ENCODE measurements around the gene AAGAB. TPM values are rescaled to one million over a fixed set of nuclear protein-coding genes. Genes with fewer than 3 reads are reported as not detected.

Gene AAGAB
- total and polyA plus RNA-seq, 2 donors (not counting 1 experiment from before 2014, with no cell fraction given) = 9.4 to 25.0 TPM

GRCh38 chr15:67187351-67187854 is 67.1 kb downstream of the AAGAB start:
- TF ChIP-seq CTCF (IDR thresholded peaks at IDR 0.05) (no peak), EZH2 (IDR thresholded peaks at IDR 0.05; ENCODE audit: borderline replicate concordance, insufficient read depth, low read depth, low read length, poor library complexity, severe bottlenecking) (no peak)
- ATAC-seq (ENCODE audit: low read depth) (no peak), DNase-seq (no peak)
- Histone ChIP-seq H4K20me1 (ENCODE audit: control insufficient read depth, insufficient read depth, low read length, poor library complexity, severe bottlenecking) (peaks cover 5% of the 10 kb centered on the region), H3K79me2 (ENCODE audit: control insufficient read depth, insufficient read depth, low read length) (no peaks in the 10 kb centered on the region), H3K4me3 (ENCODE audit: control extremely low read depth in 1 of 5, extremely low read depth in 1 of 5, insufficient read depth in 1 of 5, low read depth in 2 of 5, low read length in 4 of 5) (no peak overlapping the region), H3K36me3 (replicated peaks in 1 of 2; ENCODE audit: control extremely low read depth in 1 of 2, control insufficient read depth in 1 of 2, extremely low read depth in 1 of 2, insufficient read depth in 2 of 2, low read length in 1 of 2) (peaks cover 12 to 93% of the 10 kb centered on the region in 2 experiments), H3K27me3 (replicated peaks in 1 of 4; ENCODE audit: control extremely low read depth in 1 of 4, control insufficient read depth in 3 of 4, insufficient read depth in 4 of 4, low read length in 3 of 4) (no peaks in the 10 kb centered on the region), H3K9me3 (ENCODE audit: control extremely low read depth in 1 of 3, control insufficient read depth in 2 of 3, insufficient read depth in 1 of 3, low read length in 2 of 3) (no peaks in the 10 kb centered on the region), H3K27ac (ENCODE audit: low read length in 2 of 2) (no peak overlapping the region), H3K9ac (ENCODE audit: low read length) (no peak overlapping the region), H3K4me1 (ENCODE audit: control insufficient read depth in 2 of 2, insufficient read depth in 2 of 2, low read length in 2 of 2) (peaks cover 0 to 3% of the 10 kb centered on the region in 2 donors), H2AFZ (ENCODE audit: insufficient read depth, low read depth, low read length, poor library complexity, severe bottlenecking) (no peak overlapping the region), H3K4me2 (replicated peaks; ENCODE audit: low read depth, low read length, poor library complexity, severe bottlenecking) (no peak overlapping the region)
- Mint-ChIP-seq H3K4me1 (peaks cover 10% of the 10 kb centered on the region), H3K27me3 (no peaks in the 10 kb centered on the region), H3K27ac (no peak overlapping the region), H3K4me3 (no peak overlapping the region), H3K9me3 (ENCODE audit: insufficient read depth) (no peaks in the 10 kb centered on the region)
- ChIA-PET POLR2A (no interaction called here), CTCF (interaction anchor here (0.8 to 1.4 kb wide), 2 partner anchors 122 to 241 kb away, joined by 3 to 4 read pairs; partner anchors contain the start of gene SMAD3)
- intact Hi-C loops (cut with micrococcal nuclease) = no loop called here
- 98% methylated on average over 10 of the region's 12 CpGs for WGBS (ENCODE audit: insufficient coverage)

- POLR2A ChIA-PET = no interaction called here
- Histone ChIP-seq H3K9ac (ENCODE audit: low read length) (no peak overlapping the region), H2AFZ (ENCODE audit: insufficient read depth, low read depth, low read length, poor library complexity, severe bottlenecking) (no peak overlapping the region), H3K4me3 (ENCODE audit: control extremely low read depth in 1 of 5, extremely low read depth in 1 of 5, insufficient read depth in 1 of 5, low read depth in 2 of 5, low read length in 4 of 5) (no peak overlapping the region), H3K27ac (ENCODE audit: low read length in 2 of 2) (no peak overlapping the region), H3K9me3 (ENCODE audit: control extremely low read depth in 1 of 3, control insufficient read depth in 2 of 3, insufficient read depth in 1 of 3, low read length in 2 of 3) (no peaks in the 10 kb centered on the region), H3K4me1 (ENCODE audit: control insufficient read depth in 2 of 2, insufficient read depth in 2 of 2, low read length in 2 of 2) (peaks cover 0 to 3% of the 10 kb centered on the region in 2 donors), H4K20me1 (ENCODE audit: control insufficient read depth, insufficient read depth, low read length, poor library complexity, severe bottlenecking) (peaks cover 5% of the 10 kb centered on the region), H3K4me2 (replicated peaks; ENCODE audit: low read depth, low read length, poor library complexity, severe bottlenecking) (no peak overlapping the region), H3K79me2 (ENCODE audit: control insufficient read depth, insufficient read depth, low read length) (no peaks in the 10 kb centered on the region), H3K27me3 (replicated peaks in 1 of 4; ENCODE audit: control extremely low read depth in 1 of 4, control insufficient read depth in 3 of 4, insufficient read depth in 4 of 4, low read length in 3 of 4) (no peaks in the 10 kb centered on the region), H3K36me3 (replicated peaks in 1 of 2; ENCODE audit: control extremely low read depth in 1 of 2, control insufficient read depth in 1 of 2, extremely low read depth in 1 of 2, insufficient read depth in 2 of 2, low read length in 1 of 2) (peaks cover 7 to 92% of the 10 kb centered on the region in 2 experiments)
- H3K27me3 Mint-ChIP-seq = no peaks in the 10 kb centered on the region
- no peaks in the 10 kb centered on the region for H3K9me3 Mint-ChIP-seq (ENCODE audit: insufficient read depth)
- 94% methylated on average over 4 of the region's 4 CpGs for WGBS (ENCODE audit: insufficient coverage)
- CTCF ChIA-PET = no interaction called here
- H3K4me1 Mint-ChIP-seq = peaks cover 10% of the 10 kb centered on the region
- TF ChIP-seq CTCF (IDR thresholded peaks at IDR 0.05) (no peak), EZH2 (IDR thresholded peaks at IDR 0.05; ENCODE audit: borderline replicate concordance, insufficient read depth, low read depth, low read length, poor library complexity, severe bottlenecking) (no peak)
- no peak overlapping the region for H3K27ac Mint-ChIP-seq
- ATAC-seq (ENCODE audit: low read depth) = no peak
- intact Hi-C loops (cut with micrococcal nuclease) = no loop called here
- no peak for DNase-seq
- no peak overlapping the region for H3K4me3 Mint-ChIP-seq
Measured at GRCh38 chr15:67186688-67187087, 67.8 kb downstream of the AAGAB start.

Measured in B cell (primary cell).